ENCODE results near the gene ADK.

DNA sequence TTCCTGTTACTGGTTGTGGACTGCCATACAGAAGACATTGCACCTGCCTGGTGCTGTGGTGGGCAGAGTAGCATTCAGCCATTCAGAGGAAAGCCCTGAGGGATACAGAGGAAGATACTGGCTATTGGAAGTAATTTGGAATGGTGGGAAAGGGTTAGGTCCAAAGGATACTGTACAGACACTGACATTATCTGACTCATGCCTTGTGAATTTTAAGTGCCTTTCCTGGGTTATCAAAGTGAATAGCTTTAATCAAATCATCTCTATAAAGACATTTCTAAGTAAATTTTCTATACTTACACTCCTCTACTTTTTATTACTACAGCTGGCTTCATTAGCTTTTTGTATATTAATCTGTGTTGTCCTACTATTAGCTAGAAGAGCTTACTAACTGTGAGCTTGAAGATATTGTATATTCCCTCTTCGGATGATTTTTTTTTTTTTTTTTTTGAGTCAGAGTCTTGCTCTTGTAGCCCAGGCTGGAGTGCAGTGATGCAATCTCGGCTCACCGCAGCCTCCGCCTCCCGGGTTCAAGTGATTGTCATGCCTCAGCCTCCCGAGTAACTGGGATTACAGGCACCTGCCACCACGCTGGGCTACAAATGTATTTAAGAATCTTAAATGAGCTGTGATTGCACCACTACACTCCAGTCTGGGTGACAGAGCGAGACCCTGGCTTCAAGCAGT, 186.5 kb downstream of the ADK start:
- no peak for TF ChIP-seq BHLHE40 (IDR thresholded peaks at IDR 0.05; ENCODE audit: low read depth, low read length)
- no peak for TF ChIP-seq POLR2A (IDR thresholded peaks at IDR 0.05; ENCODE audit: low read depth, low read length)
- TF ChIP-seq, protein P1, sequence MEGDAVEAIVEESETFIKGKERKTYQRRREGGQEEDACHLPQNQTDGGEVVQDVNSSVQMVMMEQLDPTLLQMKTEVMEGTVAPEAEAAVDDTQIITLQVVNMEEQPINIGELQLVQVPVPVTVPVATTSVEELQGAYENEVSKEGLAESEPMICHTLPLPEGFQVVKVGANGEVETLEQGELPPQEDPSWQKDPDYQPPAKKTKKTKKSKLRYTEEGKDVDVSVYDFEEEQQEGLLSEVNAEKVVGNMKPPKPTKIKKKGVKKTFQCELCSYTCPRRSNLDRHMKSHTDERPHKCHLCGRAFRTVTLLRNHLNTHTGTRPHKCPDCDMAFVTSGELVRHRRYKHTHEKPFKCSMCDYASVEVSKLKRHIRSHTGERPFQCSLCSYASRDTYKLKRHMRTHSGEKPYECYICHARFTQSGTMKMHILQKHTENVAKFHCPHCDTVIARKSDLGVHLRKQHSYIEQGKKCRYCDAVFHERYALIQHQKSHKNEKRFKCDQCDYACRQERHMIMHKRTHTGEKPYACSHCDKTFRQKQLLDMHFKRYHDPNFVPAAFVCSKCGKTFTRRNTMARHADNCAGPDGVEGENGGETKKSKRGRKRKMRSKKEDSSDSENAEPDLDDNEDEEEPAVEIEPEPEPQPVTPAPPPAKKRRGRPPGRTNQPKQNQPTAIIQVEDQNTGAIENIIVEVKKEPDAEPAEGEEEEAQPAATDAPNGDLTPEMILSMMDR (conservative IDR thresholded peaks at IDR 0.05; ENCODE audit: low read depth, low read length): no peak

Data from IMR-90 (cell line).